MM.1S (cell line): ENCODE results near the gene MORN5.

Experiments used
- DNase-seq: peaks from one replicate; pipeline ENCODE4 v3.0.0-alpha.2; 2015
- H2AFZ ChIP-seq: fragments of 300-600 bp; sonication (generic); 2 replicates; pipeline ENCODE4 v1.6.0; 2016; ENCODE audit warnings: antibody characterized with exemption, low read length
- H3F3A ChIP-seq: fragments of 300-600 bp; sonication (generic); 2 replicates; pipeline ENCODE4 v1.6.1; 2016; ENCODE audit warnings: mild to moderate bottlenecking, antibody characterized with exemption, low read length, moderate library complexity, mixed read lengths; ENCODE audit not compliant: insufficient read depth
- H3K27ac ChIP-seq: fragments of 300-600 bp; sonication (generic); 2 replicates; pipeline ENCODE4 v1.5.1; 2016; ENCODE audit warnings: mild to moderate bottlenecking, low read length
- H3K27me3 ChIP-seq: fragments of 300-600 bp; sonication (generic); replicated peaks from 2 replicates; pipeline ENCODE4 v1.6.0; 2016; ENCODE audit warnings: low read length; ENCODE audit not compliant: insufficient read depth
- H3K36me3 ChIP-seq: fragments of 300-600 bp; sonication (generic); replicated peaks from 2 replicates; pipeline ENCODE4 v1.6.1; 2016; ENCODE audit warnings: mild to moderate bottlenecking, low read length, mixed read lengths; ENCODE audit not compliant: insufficient read depth
- H3K4me1 ChIP-seq: fragments of 300-600 bp; sonication (generic); 2 replicates; pipeline ENCODE4 v1.6.1; 2016; ENCODE audit warnings: low read length, mixed read lengths
- H3K4me2 ChIP-seq: fragments of 300-600 bp; sonication (generic); 2 replicates; pipeline ENCODE4 v1.6.0; 2016; ENCODE audit warnings: low read depth, low read length
- H3K4me3 ChIP-seq: fragments of 300-600 bp; sonication (generic); 2 replicates; pipeline ENCODE4 v1.5.1; 2016; ENCODE audit warnings: low read length, mixed read lengths
- H3K79me2 ChIP-seq: fragments of 300-600 bp; sonication (generic); 2 replicates; pipeline ENCODE4 v1.6.1; 2016; ENCODE audit warnings: mixed run types, low read length, mixed read lengths
- H3K9ac ChIP-seq: fragments of 300-600 bp; sonication (generic); 2 replicates; pipeline ENCODE4 v1.6.1; 2016; ENCODE audit warnings: low read length, mixed read lengths
- H3K9me2 ChIP-seq: fragments of 300-600 bp; sonication (generic); replicated peaks from 2 replicates; pipeline ENCODE4 v1.6.1; 2016; ENCODE audit warnings: mild to moderate bottlenecking, low read length, mixed read lengths; ENCODE audit not compliant: insufficient read depth
- H3K9me3 ChIP-seq: fragments of 300-600 bp; sonication (generic); replicated peaks from 2 replicates; pipeline ENCODE4 v1.6.1; 2016; ENCODE audit warnings: mild to moderate bottlenecking, low read length, mixed read lengths; ENCODE audit not compliant: insufficient read depth
- H4K20me1 ChIP-seq: fragments of 300-600 bp; sonication (generic); 2 replicates; pipeline ENCODE4 v1.6.1; 2016; ENCODE audit warnings: mild to moderate bottlenecking, low read length, moderate library complexity, mixed read lengths; ENCODE audit not compliant: insufficient read depth
- CTCF ChIP-seq: fragments of 300-600 bp; sonication (generic); IDR thresholded peaks from 2 replicates; pipeline ENCODE4 v1.5.1; 2016; ENCODE audit warnings: antibody characterized with exemption, low read length, mixed read lengths
- EZH2 ChIP-seq: fragments of 300-600 bp; sonication (generic); optimal IDR thresholded peaks from 2 replicates; pipeline ENCODE3; 2017; ENCODE audit warnings: low read depth, mild to moderate bottlenecking, antibody characterized with exemption, low read length, mixed read lengths
- EZH2phosphoT487 ChIP-seq: fragments of 300-600 bp; sonication (generic); IDR thresholded peaks from 2 replicates; pipeline ENCODE4 v1.6.1; 2018; ENCODE audit warnings: antibody characterized with exemption, low read length

Gene MORN5

GRCh38 chr9:122217640-122218039 is 57.9 kb downstream of the MORN5 start:
- Histone ChIP-seq H3K9me3 (no peaks in the 10 kb centered on the region), H3K27me3 (peaks cover 42% of the 10 kb centered on the region), H3F3A (no peaks in the 10 kb centered on the region), H3K4me3 (no peak overlapping the region), H3K79me2 (no peaks in the 10 kb centered on the region), H3K36me3 (no peaks in the 10 kb centered on the region), H3K9ac (no peak overlapping the region), H3K4me2 (no peak overlapping the region), H3K9me2 (no peaks in the 10 kb centered on the region), H4K20me1 (no peaks in the 10 kb centered on the region), H3K4me1 (no peaks in the 10 kb centered on the region), H3K27ac (no peak overlapping the region), H2AFZ (no peak overlapping the region)
- DNase-seq = no peak
- TF ChIP-seq CTCF = no peak
- no peak for TF ChIP-seq EZH2phosphoT487
- TF ChIP-seq EZH2 = no peak

- no peak overlapping the region for H3K27ac ChIP-seq
- no peak for TF ChIP-seq CTCF
- no peak for TF ChIP-seq EZH2
- no peak for TF ChIP-seq EZH2phosphoT487
- H4K20me1 ChIP-seq = no peaks in the 10 kb centered on the region
- no peak overlapping the region for H3K4me3 ChIP-seq
- no peak for DNase-seq
- H3K9me2 ChIP-seq = no peaks in the 10 kb centered on the region
- H3F3A ChIP-seq = no peaks in the 10 kb centered on the region
- H2AFZ ChIP-seq = no peak overlapping the region
- peaks cover 42% of the 10 kb centered on the region for H3K27me3 ChIP-seq
- H3K79me2 ChIP-seq = no peaks in the 10 kb centered on the region
- H3K36me3 ChIP-seq = no peaks in the 10 kb centered on the region
- H3K9me3 ChIP-seq = no peaks in the 10 kb centered on the region
- H3K4me1 ChIP-seq = no peaks in the 10 kb centered on the region
- no peak overlapping the region for H3K9ac ChIP-seq
- H3K4me2 ChIP-seq = no peak overlapping the region
Observed at GRCh38 chr9:122218071-122218934, 58.6 kb downstream of the MORN5 start.

- Histone ChIP-seq H3F3A (no peaks in the 10 kb centered on the region), H3K79me2 (no peaks in the 10 kb centered on the region), H3K4me1 (no peaks in the 10 kb centered on the region), H2AFZ (no peak overlapping the region), H3K27ac (no peak overlapping the region), H3K9me2 (no peaks in the 10 kb centered on the region), H3K36me3 (no peaks in the 10 kb centered on the region), H4K20me1 (no peaks in the 10 kb centered on the region), H3K9me3 (no peaks in the 10 kb centered on the region), H3K9ac (no peak overlapping the region), H3K4me2 (no peak overlapping the region), H3K4me3 (no peak overlapping the region), H3K27me3 (peaks cover 41% of the 10 kb centered on the region)
- TF ChIP-seq EZH2phosphoT487 = no peak
- no peak for TF ChIP-seq EZH2
- no peak for TF ChIP-seq CTCF
- DNase-seq = no peak
Observed at GRCh38 chr9:122218935-122219855, 59.5 kb downstream of the MORN5 start.
